ENCODE measurements around the gene HTR5A. TPM values are rescaled to one million over a fixed set of nuclear protein-coding genes. Genes with fewer than 3 reads are reported as not detected.

The HTR5A gene
- total and polyA plus RNA-seq, 2 of the 13 experiments (the other 11 are each of a cell fraction or from before 2014, with no cell fraction given), result not detected

- peak; percentile 98; the same call in 1 of the 2 replicates for TF ChIP-seq KIAA2018 (CRISPR knock-in tag; IDR thresholded peaks at IDR 0.05; ENCODE audit: borderline replicate concordance)
- peak; percentile 100 for TF ChIP-seq ZNF337 (CRISPR knock-in tag; IDR thresholded peaks at IDR 0.05; ENCODE audit: borderline replicate concordance, low read depth)
- TF ChIP-seq ZNF138 (CRISPR knock-in tag; IDR thresholded peaks at IDR 0.05; ENCODE audit: low read depth), result peak; percentile 100
- TF ChIP-seq ZNF792 (CRISPR knock-in tag; IDR thresholded peaks at IDR 0.05), result peak; percentile 100
- peak; percentile 97 for TF ChIP-seq ZNF644 (CRISPR knock-in tag; IDR thresholded peaks at IDR 0.05; ENCODE audit: low read depth)
- no peak for TF ChIP-seq SOX13 (IDR thresholded peaks at IDR 0.05)
- TF ChIP-seq SOX13 (CRISPR knock-in tag; conservative IDR thresholded peaks at IDR 0.05 in 1 of 2, IDR thresholded peaks at IDR 0.05 in 1 of 2), result peak in 1 of 2 experiments; percentile 95; a peak in 2 of 4 replicates
- TF ChIP-seq NR2F6 (IDR thresholded peaks at IDR 0.05), result no peak
- TF ChIP-seq NR2F6 (CRISPR knock-in tag; IDR thresholded peaks at IDR 0.05), result peak; percentile 93
- peak; percentile 99 for TF ChIP-seq ZNF619 (CRISPR knock-in tag; IDR thresholded peaks at IDR 0.05)
- peak; percentile 89 for TF ChIP-seq SP5 (CRISPR knock-in tag; IDR thresholded peaks at IDR 0.05; ENCODE audit: borderline replicate concordance, low read depth)
- peak; percentile 92 for TF ChIP-seq ZNF121 (CRISPR knock-in tag; IDR thresholded peaks at IDR 0.05)
- peak; percentile 100 for TF ChIP-seq EHMT2 (IDR thresholded peaks at IDR 0.05; ENCODE audit: borderline replicate concordance, low read depth, low read length)
- peak; percentile 99 for TF ChIP-seq ZXDC (CRISPR knock-in tag; IDR thresholded peaks at IDR 0.05)
- TF ChIP-seq TARDBP (CRISPR knock-in tag; IDR thresholded peaks at IDR 0.05), result peak; percentile 99
- peak; percentile 98 for TF ChIP-seq TP53 (CRISPR knock-in tag; conservative IDR thresholded peaks at IDR 0.05)
- peak; percentile 100 for TF ChIP-seq ZNF766 (CRISPR knock-in tag; IDR thresholded peaks at IDR 0.05; ENCODE audit: borderline replicate concordance)
- peak; percentile 96 for TF ChIP-seq MAX (IDR thresholded peaks at IDR 0.05)
- TF ChIP-seq SALL1 (CRISPR knock-in tag; IDR thresholded peaks at IDR 0.05), result peak; percentile 100
- TF ChIP-seq GTF2F1 (IDR thresholded peaks at IDR 0.05; ENCODE audit: low read length), result no peak
- no peak for TF ChIP-seq MATR3 (CRISPR knock-in tag; IDR thresholded peaks at IDR 0.05)
Measured at GRCh38 chr7:155069992-155070751, at the start of gene HTR5A (continued).
